ENCODE results near the gene TTC28.
"Not testable (repeated sequence)": the region's sequence is repeated elsewhere in the genome, so short reads cannot be mapped to it uniquely, and the experiment has no call there.

TTC28 gene

GRCh38 chr22:28398355-28398754 is 281.3 kb downstream of the TTC28 start:
- DNase-seq, result no peak

- DNase-seq, result no peak
Observed at GRCh38 chr22:28397306-28397705, 282.3 kb downstream of the TTC28 start.

- no peak for DNase-seq
Observed at GRCh38 chr22:28395920-28396753, 283.5 kb downstream of the TTC28 start.

- no peak for DNase-seq
Observed at GRCh38 chr22:28395520-28395919, 284.1 kb downstream of the TTC28 start.

GRCh38 chr22:28394513-28395110 is 285.0 kb downstream of the TTC28 start:
- no peak for DNase-seq

- no peak for DNase-seq
Observed at GRCh38 chr22:28381429-28382167, 298.0 kb downstream of the TTC28 start.

- DNase-seq, result no peak
Observed at GRCh38 chr22:28379951-28380350, 299.7 kb downstream of the TTC28 start.

GRCh38 chr22:28379075-28379779 is 300.4 kb downstream of the TTC28 start:
- no peak for DNase-seq

GRCh38 chr22:28375761-28376534 is 303.7 kb downstream of the TTC28 start:
- DNase-seq, result no peak

GRCh38 chr22:28373831-28374230 is 305.8 kb downstream of the TTC28 start:
- DNase-seq, result no peak

GRCh38 chr22:28369854-28370253 is 309.8 kb downstream of the TTC28 start:
- no peak for DNase-seq

- no peak for DNase-seq
Observed at GRCh38 chr22:28366856-28367255, 312.8 kb downstream of the TTC28 start.

- DNase-seq, result no peak
Observed at GRCh38 chr22:28365371-28365770, 314.3 kb downstream of the TTC28 start.

GRCh38 chr22:28364105-28364504 is 315.5 kb downstream of the TTC28 start:
- not testable (repeated sequence) for DNase-seq

GRCh38 chr22:28360939-28361338 is 318.7 kb downstream of the TTC28 start:
- DNase-seq, result no peak

GRCh38 chr22:28358312-28358711 is 321.3 kb downstream of the TTC28 start:
- DNase-seq, result no peak

GRCh38 chr22:28357193-28357592 is 322.4 kb downstream of the TTC28 start:
- DNase-seq, result no peak

GRCh38 chr22:28351476-28351875 is 328.2 kb downstream of the TTC28 start:
- DNase-seq, result no peak

GRCh38 chr22:28348613-28349609 is 330.7 kb downstream of the TTC28 start:
- DNase-seq, result no peak

- no peak for DNase-seq
Observed at GRCh38 chr22:28346308-28346707, 333.3 kb downstream of the TTC28 start.
